ENCODE results near the gene PLA2G2E. TPM values are rescaled to one million over a fixed set of nuclear protein-coding genes. Genes with fewer than 3 reads are reported as not detected.

The PLA2G2E gene, protein sequence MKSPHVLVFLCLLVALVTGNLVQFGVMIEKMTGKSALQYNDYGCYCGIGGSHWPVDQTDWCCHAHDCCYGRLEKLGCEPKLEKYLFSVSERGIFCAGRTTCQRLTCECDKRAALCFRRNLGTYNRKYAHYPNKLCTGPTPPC
- total RNA-seq, result not detected

DNA sequence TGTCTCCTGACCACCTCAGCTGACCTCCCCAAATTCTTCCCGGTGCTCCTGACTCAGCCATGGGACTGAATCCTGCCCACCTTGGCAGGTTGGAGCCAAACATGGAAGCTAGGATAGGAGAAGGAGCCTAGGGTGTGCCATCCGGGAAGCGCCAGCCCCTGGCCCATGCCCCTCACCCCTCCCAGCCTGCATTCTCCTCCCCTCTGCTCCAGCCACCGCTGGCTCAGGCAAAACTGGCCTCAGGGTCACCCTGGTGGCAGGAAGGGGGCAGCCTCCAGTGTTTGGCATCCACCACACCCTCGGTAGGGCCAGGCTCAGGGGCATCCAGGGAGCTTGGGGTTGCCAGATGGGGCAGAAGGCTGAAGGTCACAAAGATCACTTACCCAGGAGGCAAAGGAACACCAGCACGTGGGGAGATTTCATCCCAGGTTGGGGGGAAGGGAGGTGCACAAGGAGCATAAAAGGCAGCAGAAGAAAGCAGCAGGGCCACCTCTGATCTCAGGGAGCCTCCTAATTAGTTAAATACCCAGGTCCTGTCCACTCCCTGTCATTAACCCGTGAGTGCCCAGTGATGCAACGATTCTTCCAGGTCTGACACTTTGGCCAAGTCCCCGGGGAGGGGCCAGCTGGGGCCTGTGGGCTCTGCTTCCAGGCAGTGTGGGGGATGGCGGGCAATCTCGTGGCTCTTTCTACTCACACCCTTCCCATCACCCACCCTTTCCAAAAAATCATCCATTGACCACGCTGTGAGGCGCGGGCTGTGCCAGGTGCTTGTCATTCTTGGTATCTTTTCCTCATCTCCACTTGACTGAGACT, at the start of gene PLA2G2E:
Gene PLA2G2E, minus strand, starts transcription at position 481 of the 816 bp plus-strand sequence. Its CDS starts 58 bp downstream, at position 423.
- Mint-ChIP-seq H3K9me3 (no peaks in the 10 kb centered on the region), H3K4me3 (no peak within 1 kb of the TSS), H3K36me3 (no peaks in the 10 kb centered on the region), H3K27me3 (no peaks in the 10 kb centered on the region), H3K27ac (no peak within 1 kb of the TSS), H3K4me1 (ENCODE audit: low read depth) (no peaks in the 10 kb centered on the region)
- ChIA-PET POLR2A (no interaction called here), CTCF (no interaction called here)
- no peak for DNase-seq
- intact Hi-C loops (cut with micrococcal nuclease), result no loop called here

DNA sequence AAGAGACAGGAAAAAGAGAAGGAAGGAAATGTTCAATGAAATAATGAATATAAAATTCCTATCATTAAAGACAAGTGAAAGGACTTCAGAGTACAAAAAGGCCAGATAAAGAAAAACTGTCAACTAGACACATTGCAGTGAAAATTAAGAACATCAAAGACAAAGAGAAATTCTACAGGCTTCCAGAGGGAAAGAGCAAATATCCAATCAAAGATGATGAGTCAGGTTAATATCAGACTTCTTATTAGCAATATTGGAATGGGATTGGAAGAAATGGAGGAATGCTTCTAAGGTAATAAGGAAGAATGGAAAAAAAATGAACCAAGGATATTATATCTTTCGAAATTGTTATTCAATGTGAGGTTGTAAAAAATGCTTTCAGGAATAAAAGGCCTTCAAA, 48.2 kb upstream of the PLA2G2E start:
- H3K9me3 Mint-ChIP-seq, result no peaks in the 10 kb centered on the region
- H3K27ac Mint-ChIP-seq, result no peak overlapping the region
- H3K4me1 Mint-ChIP-seq (ENCODE audit: low read depth), result no peaks in the 10 kb centered on the region
- H3K36me3 Mint-ChIP-seq, result no peaks in the 10 kb centered on the region
- no peak overlapping the region for H3K4me3 Mint-ChIP-seq
- ChIA-PET CTCF (no interaction called here), POLR2A (no interaction called here)
- intact Hi-C loops (cut with micrococcal nuclease), result no loop called here
- H3K27me3 Mint-ChIP-seq, result peaks cover 14% of the 10 kb centered on the region
- no peak for DNase-seq

DNA sequence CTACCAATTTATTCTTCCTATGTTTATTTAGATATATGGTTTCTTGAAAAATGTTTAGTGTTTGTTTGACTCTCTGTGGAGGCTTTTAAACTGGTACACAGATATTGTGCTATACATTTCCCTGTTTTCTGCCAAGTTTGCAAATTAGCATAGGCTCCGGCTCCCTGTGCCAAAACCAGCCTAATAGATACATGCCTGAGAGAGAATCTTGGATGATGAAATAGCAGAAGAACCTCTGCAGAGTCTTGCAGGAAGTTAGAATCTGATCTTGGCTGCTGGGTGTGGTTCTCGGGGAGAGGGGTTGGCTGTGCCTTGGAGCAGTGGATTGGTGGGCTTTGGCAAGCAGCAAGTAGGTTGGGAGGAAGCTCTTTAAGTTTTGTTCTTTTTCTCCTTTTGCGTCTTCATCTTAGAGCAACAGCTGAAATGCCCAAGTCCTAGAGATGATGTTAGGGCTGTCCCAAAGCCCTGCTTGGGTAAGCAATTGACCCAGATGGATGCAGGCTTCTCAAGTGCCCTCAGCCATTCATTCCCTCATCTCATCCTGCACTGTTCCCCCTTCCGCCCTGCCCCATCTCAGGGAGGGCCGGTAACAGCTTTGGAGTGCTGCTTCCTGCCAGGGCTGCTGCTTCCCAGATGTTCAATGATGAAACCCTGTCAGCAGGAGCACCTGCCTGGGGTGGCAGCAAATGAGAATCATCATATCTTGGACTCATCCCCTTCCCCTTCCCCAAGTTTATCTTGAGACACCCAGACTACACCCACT, 46.7 kb upstream of the PLA2G2E start:
- CTCF ChIA-PET, result no interaction called here
- Mint-ChIP-seq H3K4me3 (no peak overlapping the region), H3K27ac (no peak overlapping the region), H3K4me1 (ENCODE audit: low read depth) (no peaks in the 10 kb centered on the region), H3K36me3 (no peaks in the 10 kb centered on the region), H3K9me3 (no peaks in the 10 kb centered on the region), H3K27me3 (peaks cover 17% of the 10 kb centered on the region)
- POLR2A ChIA-PET, result interaction anchor here (0.7 kb wide), 1 partner anchor 10 kb away, joined by 4 read pairs; the partner anchor contains the start of gene PLA2G2A
- intact Hi-C loops (cut with micrococcal nuclease), result no loop called here
- no peak for DNase-seq

DNA sequence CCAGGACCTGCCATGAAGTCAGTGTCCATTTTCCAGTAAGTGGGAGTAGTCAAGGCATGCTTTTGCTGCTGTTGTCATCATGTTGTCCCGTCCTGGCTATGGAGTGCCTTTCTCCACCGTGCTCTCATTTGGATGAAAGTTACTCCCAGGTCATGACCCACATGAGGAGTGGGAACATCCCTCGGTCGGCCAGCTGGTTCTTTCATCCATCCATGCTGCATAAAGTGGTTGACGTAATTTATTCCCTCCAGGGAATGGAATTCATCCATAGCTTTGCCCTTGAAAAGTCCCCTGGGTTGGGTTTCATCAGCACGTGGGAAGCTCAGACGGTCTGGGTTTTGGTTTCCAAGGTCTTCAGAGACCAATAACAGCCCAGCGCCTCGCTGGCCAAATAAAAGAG, 44.4 kb upstream of the PLA2G2E start:
- peaks cover 3% of the 10 kb centered on the region for H3K9me3 Mint-ChIP-seq

DNA sequence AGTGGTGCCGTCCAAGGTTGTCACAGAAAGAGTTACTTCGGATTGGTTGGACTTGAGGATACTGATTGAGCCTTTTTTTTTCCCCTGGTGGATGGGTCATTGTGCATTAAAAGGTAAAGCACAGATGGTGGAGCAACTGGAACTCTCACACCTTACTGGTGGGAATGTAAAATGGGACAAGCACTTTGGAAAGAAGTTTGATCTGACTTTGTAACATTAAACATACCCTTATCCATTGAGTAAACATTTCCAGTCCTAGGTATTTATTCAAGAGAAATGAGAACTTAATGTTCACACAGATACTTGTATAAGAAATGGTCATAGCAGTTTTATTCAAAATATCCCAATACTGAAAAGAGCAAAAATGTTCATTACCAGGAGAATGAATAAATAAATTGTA, 41.1 kb upstream of the PLA2G2E start:
- Mint-ChIP-seq H3K4me3 (no peak overlapping the region), H3K36me3 (no peaks in the 10 kb centered on the region), H3K4me1 (ENCODE audit: low read depth) (no peaks in the 10 kb centered on the region), H3K27ac (no peak overlapping the region), H3K9me3 (peaks cover 3% of the 10 kb centered on the region), H3K27me3 (peaks cover 27% of the 10 kb centered on the region)
- ChIA-PET CTCF (no interaction called here), POLR2A (no interaction called here)
- no peak for DNase-seq
- intact Hi-C loops (cut with micrococcal nuclease), result no loop called here

More for the DNA sequence above, 44.4 kb upstream of the PLA2G2E start:
- intact Hi-C loops (cut with micrococcal nuclease), result no loop called here
- ChIA-PET POLR2A (no interaction called here), CTCF (interaction anchor here (0.6 to 1.2 kb wide), 3 partner anchors 9 to 554 kb away, joined by 3 to 4 read pairs (median 3); no protein-coding TSS in a partner anchor)
- Mint-ChIP-seq H3K27ac (no peak overlapping the region), H3K27me3 (peaks cover 25% of the 10 kb centered on the region), H3K4me3 (no peak overlapping the region), H3K4me1 (ENCODE audit: low read depth) (no peaks in the 10 kb centered on the region), H3K36me3 (no peaks in the 10 kb centered on the region)
- DNase-seq, result no peak

DNA sequence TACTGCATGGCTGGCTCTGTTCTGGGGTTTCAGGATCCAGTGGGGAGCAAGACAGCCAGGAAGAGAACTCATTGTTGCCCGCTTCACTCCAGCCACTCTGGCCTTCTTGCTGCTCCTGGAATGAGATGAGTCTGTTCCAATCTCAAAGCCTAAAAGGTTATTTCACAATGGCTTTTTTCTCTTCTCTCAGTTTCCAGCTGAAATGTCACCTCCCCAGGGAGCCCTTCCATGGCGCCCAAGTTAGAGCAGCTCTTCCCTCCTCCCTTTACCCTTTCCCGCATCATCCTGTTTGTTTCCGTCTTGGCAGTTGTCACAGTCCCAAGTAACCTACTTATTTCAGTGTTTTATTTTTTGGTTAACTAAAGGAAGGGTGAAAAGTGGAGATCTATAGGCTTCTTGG, 40.2 kb upstream of the PLA2G2E start:
- H3K27ac Mint-ChIP-seq, result no peak overlapping the region
- peaks cover 26% of the 10 kb centered on the region for H3K27me3 Mint-ChIP-seq

DNA sequence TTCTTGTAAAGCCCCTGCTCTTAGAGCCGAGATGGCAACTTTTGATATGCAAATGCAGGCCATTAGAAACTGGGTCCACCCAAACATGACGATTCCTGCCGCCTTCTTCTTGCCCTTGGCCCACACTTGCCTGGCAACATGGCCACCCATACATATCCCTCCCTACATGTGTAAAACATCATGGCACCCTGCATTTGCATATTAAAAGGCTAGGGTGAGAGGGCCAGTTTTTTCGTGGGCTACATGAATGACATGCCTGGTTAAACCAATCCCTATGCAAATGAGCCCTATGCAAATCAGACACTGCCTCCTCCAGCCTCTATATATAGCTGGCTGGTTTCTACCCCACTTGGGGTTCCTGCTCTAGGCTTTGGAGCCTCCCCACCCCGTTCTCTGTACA, 37.2 kb upstream of the PLA2G2E start:
- no peak overlapping the region for H3K27ac Mint-ChIP-seq
- H3K9me3 Mint-ChIP-seq, result peaks cover 3% of the 10 kb centered on the region
- ChIA-PET CTCF (no interaction called here), POLR2A (no interaction called here)
- peaks cover 26% of the 10 kb centered on the region for H3K27me3 Mint-ChIP-seq
- no peak for DNase-seq
- H3K4me3 Mint-ChIP-seq, result no peak overlapping the region
- intact Hi-C loops (cut with micrococcal nuclease), result no loop called here
- no peaks in the 10 kb centered on the region for H3K4me1 Mint-ChIP-seq (ENCODE audit: low read depth)
- no peaks in the 10 kb centered on the region for H3K36me3 Mint-ChIP-seq

More for the DNA sequence above, 40.2 kb upstream of the PLA2G2E start:
- CTCF ChIA-PET, result no interaction called here
- Mint-ChIP-seq H3K4me3 (no peak overlapping the region), H3K9me3 (peaks cover 3% of the 10 kb centered on the region), H3K4me1 (ENCODE audit: low read depth) (no peaks in the 10 kb centered on the region), H3K36me3 (no peaks in the 10 kb centered on the region)
- intact Hi-C loops (cut with micrococcal nuclease), result no loop called here
- POLR2A ChIA-PET, result no interaction called here
- DNase-seq, result no peak

DNA sequence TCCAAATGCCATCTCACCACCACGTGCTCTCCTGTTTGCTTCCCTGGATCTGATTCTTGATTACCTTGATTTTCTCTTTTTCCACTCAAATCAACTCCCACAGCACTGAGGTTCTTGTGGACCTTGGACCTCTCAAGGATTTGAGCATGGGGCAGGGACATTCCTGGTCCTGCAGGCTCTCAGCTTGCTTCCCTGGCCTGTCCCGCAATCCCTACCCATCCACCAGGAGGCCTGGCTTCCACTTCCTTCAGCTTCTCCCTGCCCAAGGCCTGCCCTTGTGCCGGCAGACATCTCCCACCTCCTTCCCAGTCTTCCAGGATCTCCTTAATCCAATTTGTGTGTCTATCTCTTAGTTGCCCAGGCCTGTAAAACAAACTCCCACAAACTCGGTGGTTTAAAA, 34.4 kb upstream of the PLA2G2E start:
- POLR2A ChIA-PET, result no interaction called here
- Mint-ChIP-seq H3K27me3 (peaks cover 33% of the 10 kb centered on the region), H3K4me1 (ENCODE audit: low read depth) (no peaks in the 10 kb centered on the region), H3K9me3 (no peaks in the 10 kb centered on the region), H3K4me3 (no peak overlapping the region), H3K27ac (no peak overlapping the region), H3K36me3 (no peaks in the 10 kb centered on the region)
- DNase-seq, result no peak
- CTCF ChIA-PET, result interaction anchor here (1.1 kb wide), 1 partner anchor 40 kb away, joined by 3 read pairs; no protein-coding TSS in a partner anchor
- intact Hi-C loops (cut with micrococcal nuclease), result no loop called here

DNA sequence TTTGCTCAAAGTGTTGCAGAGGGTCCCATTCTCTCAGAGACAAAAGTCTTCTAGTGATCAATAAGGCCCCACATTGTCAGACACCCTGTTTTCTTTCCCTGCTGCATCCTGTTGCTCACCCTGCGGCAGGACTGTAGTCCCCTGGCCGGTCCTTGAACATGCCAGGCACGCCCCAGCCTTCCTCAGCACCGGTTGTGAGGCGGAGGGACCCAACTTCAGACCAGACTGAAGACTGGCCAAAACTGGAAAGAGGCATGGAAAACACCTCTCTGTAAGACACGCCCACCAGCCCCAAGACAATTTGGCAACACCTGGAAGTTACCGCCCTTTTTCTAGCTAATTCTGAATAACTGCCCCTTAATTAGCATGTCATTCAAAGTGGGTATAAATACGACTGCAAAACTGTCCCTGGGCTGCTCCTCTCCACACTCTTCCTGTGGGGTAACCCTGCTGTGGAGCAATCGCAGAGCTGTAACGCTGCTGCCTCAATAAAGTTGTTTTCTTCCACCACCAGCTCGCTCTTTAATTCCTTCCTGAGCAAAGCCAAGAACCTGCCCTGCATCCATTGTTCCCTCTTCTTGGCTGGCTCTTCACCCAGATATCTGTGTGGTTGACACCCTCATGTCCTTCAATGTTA, 32.2 kb upstream of the PLA2G2E start:
- no peak overlapping the region for H3K4me3 Mint-ChIP-seq
- H3K9me3 Mint-ChIP-seq, result no peaks in the 10 kb centered on the region
- intact Hi-C loops (cut with micrococcal nuclease), result no loop called here
- DNase-seq, result no peak
- H3K27ac Mint-ChIP-seq, result no peak overlapping the region
- H3K4me1 Mint-ChIP-seq (ENCODE audit: low read depth), result no peaks in the 10 kb centered on the region
- H3K36me3 Mint-ChIP-seq, result no peaks in the 10 kb centered on the region
- POLR2A ChIA-PET, result no interaction called here
- CTCF ChIA-PET, result no interaction called here
- peaks cover 25% of the 10 kb centered on the region for H3K27me3 Mint-ChIP-seq

DNA sequence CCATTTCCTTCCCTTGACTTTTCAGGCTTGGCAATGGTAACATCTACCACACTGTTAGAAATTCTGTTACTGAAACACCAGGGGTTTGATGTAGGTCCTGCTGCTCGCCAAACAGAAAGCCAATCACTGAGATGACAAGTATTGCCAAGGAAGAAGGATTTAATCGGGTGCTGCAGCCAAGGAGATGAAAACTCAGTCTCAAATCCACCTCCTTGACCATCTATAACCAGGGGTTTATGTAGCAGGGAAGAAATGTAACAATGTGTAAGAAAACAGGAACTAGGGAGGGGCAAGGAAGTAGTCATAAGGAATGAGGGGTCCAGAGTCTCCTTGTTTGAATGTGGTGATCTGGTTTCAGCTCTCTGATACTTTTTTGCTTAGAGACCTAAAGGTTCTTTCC, 30.6 kb upstream of the PLA2G2E start:
- H3K9me3 Mint-ChIP-seq, result no peaks in the 10 kb centered on the region
- no peak overlapping the region for H3K4me3 Mint-ChIP-seq
- no peaks in the 10 kb centered on the region for H3K36me3 Mint-ChIP-seq
- H3K27me3 Mint-ChIP-seq, result peaks cover 28% of the 10 kb centered on the region
- no peaks in the 10 kb centered on the region for H3K4me1 Mint-ChIP-seq (ENCODE audit: low read depth)
- POLR2A ChIA-PET, result no interaction called here
- H3K27ac Mint-ChIP-seq, result no peak overlapping the region
- CTCF ChIA-PET, result no interaction called here
- intact Hi-C loops (cut with micrococcal nuclease), result no loop called here
- no peak for DNase-seq

DNA sequence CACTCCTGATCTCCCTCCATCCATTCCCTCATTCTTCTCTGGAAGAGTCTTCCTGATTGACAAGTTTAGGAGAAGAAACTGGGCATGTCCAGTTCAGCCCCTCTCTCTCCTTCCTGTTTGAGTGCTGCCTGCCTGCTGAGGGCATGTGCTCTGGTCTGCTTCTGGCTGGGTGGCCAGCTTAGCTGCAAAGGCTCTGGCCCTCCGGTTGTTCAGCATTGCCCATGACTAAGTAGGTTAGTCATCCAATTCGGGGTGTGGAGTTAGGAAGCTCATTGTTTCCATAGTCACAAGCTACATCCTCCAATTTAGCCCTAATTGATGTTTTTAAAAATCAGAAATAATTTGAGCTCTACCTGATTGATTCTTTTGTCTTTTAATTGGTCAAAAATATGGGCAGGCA, 25.6 kb upstream of the PLA2G2E start:
- Mint-ChIP-seq H3K27ac (no peak overlapping the region), H3K9me3 (no peaks in the 10 kb centered on the region), H3K4me3 (no peak overlapping the region), H3K27me3 (peaks cover 16% of the 10 kb centered on the region), H3K4me1 (ENCODE audit: low read depth) (no peaks in the 10 kb centered on the region), H3K36me3 (no peaks in the 10 kb centered on the region)
- ChIA-PET POLR2A (no interaction called here), CTCF (interaction anchor here (0.6 kb wide), 1 partner anchor 187 kb away, joined by 3 read pairs; no protein-coding TSS in a partner anchor)
- DNase-seq, result no peak
- intact Hi-C loops (cut with micrococcal nuclease), result no loop called here

DNA sequence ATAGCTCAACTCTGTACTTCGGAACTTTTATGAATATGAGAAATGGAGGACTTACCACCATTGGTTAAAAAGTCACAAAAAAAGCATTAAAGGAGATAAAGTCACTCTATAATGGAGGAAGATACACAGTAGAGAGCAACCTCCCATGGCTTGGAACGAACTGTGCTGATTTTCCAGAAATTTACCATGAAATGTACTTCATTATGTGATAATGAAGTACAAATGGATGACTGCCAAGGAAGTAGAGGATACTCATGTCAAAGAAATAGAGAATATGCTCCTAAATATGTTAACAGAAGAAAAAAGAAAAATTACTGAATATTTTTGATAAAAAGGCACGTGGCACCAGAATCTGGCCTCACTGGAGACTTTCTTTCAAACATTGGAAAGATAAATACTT, 23.6 kb upstream of the PLA2G2E start:
- no peak for DNase-seq
- ChIA-PET POLR2A (no interaction called here), CTCF (interaction anchor here (0.9 kb wide), 1 partner anchor 205 kb away, joined by 3 read pairs; no protein-coding TSS in a partner anchor)
- no peaks in the 10 kb centered on the region for H3K36me3 Mint-ChIP-seq
- no peaks in the 10 kb centered on the region for H3K4me1 Mint-ChIP-seq (ENCODE audit: low read depth)
- H3K27me3 Mint-ChIP-seq, result peaks cover 9% of the 10 kb centered on the region
- intact Hi-C loops (cut with micrococcal nuclease), result no loop called here
- H3K4me3 Mint-ChIP-seq, result no peak overlapping the region
- no peaks in the 10 kb centered on the region for H3K9me3 Mint-ChIP-seq
- no peak overlapping the region for H3K27ac Mint-ChIP-seq

Data from activated CD4-positive, alpha-beta memory T cell treated with anti-CD3 and anti-CD28 coated beads for 36 hours (primary cell).